ENCODE data around the gene GPER1. TPM values are rescaled to one million over a fixed set of nuclear protein-coding genes. Genes with fewer than 3 reads are reported as not detected.

Gene GPER1
- polyA plus RNA-seq, 1 donor: 14.2 TPM

Other genes starting within 250 kb of the GPER1 start
- 50.6 TPM for gene GET4, start 211.6 kb upstream of the GPER1 start, polyA plus RNA-seq (ENCODE audit: insufficient read length)
- gene ADAP1, start 133.4 kb upstream of the GPER1 start, polyA plus RNA-seq (ENCODE audit: insufficient read length): 2.1 TPM
- gene COX19, start 112.6 kb upstream of the GPER1 start, polyA plus RNA-seq (ENCODE audit: insufficient read length): 13.1 TPM
- 1.7 TPM for gene CYP2W1, start 104.9 kb upstream of the GPER1 start, polyA plus RNA-seq (ENCODE audit: insufficient read length)
- gene GPR146, start 43.6 kb upstream of the GPER1 start, polyA plus RNA-seq (ENCODE audit: insufficient read length): 6.2 TPM
- 13.1 TPM for gene ZFAND2A, start 72.1 kb downstream of the GPER1 start, polyA plus RNA-seq (ENCODE audit: insufficient read length)
- gene UNCX, start 144.8 kb downstream of the GPER1 start, polyA plus RNA-seq (ENCODE audit: insufficient read length): not detected

Measured in hindlimb muscle (tissue), 1 donor.